Endothelial cell (in vitro differentiated cells): ENCODE results near the gene MYBPC3. TPM values are rescaled to one million over a fixed set of nuclear protein-coding genes. Genes with fewer than 3 reads are reported as not detected.

Experiments
- DNase-seq: peaks from one replicate; pipeline ENCODE4 v3.0.0; 2021; ENCODE audit warnings: low spot score
- H3K27ac Mint-ChIP-seq: one replicate; pipeline ENCODE4 v1.8.0; 2021; ENCODE audit warnings: mixed read lengths, inconsistent platforms; ENCODE audit not compliant: unreplicated experiment
- H3K27me3 Mint-ChIP-seq: one replicate; pipeline ENCODE4 v1.8.0; 2021; ENCODE audit warnings: mild to moderate bottlenecking, moderate library complexity, mixed read lengths, inconsistent platforms; ENCODE audit not compliant: unreplicated experiment
- H3K36me3 Mint-ChIP-seq: one replicate; pipeline ENCODE4 v1.8.0; 2021; ENCODE audit warnings: mild to moderate bottlenecking, low read depth, mixed read lengths, inconsistent platforms; ENCODE audit not compliant: unreplicated experiment
- H3K4me1 Mint-ChIP-seq: one replicate; pipeline ENCODE4 v1.8.0; 2021; ENCODE audit warnings: mild to moderate bottlenecking, mixed read lengths, inconsistent platforms; ENCODE audit not compliant: unreplicated experiment
- H3K4me3 Mint-ChIP-seq: one replicate; pipeline ENCODE4 v1.8.0; 2021; ENCODE audit warnings: mild to moderate bottlenecking, mixed read lengths, inconsistent platforms; ENCODE audit not compliant: unreplicated experiment
- H3K9me3 Mint-ChIP-seq: one replicate; pipeline ENCODE4 v1.8.0; 2021; ENCODE audit warnings: mixed read lengths, inconsistent platforms; ENCODE audit not compliant: unreplicated experiment
- CTCF ChIP-seq: fragments of 200-600 bp; sonication (generic); IDR thresholded peaks from one replicate; pipeline ENCODE4 v1.5.0; 2021; ENCODE audit warnings: antibody characterized with exemption; ENCODE audit not compliant: unreplicated experiment
- total RNA-seq: library from RNA; stranded (reverse); fragmentation: NEBNext Ultra II Directional; extraction: Animal tissue kit (Norgen Biotek cat#: 25700); gene quantifications from one replicate; pipeline ENCODE4 v1.2.1, GENCODE V29; 2021; ENCODE audit not compliant: unreplicated experiment

Gene MYBPC3
- total RNA-seq, 1 donor from 2014 or later, result not detected

- Mint-ChIP-seq H3K36me3 (peaks cover 5% of the 10 kb centered on the region), H3K27me3 (peaks cover 9% of the 10 kb centered on the region), H3K4me1 (peaks cover 8% of the 10 kb centered on the region), H3K4me3 (peak overlapping the region; percentile 79), H3K9me3 (no peaks in the 10 kb centered on the region), H3K27ac (no peak overlapping the region)
- peak; percentile 99 for DNase-seq
- TF ChIP-seq CTCF, result peak; percentile 69
Observed at GRCh38 chr11:47355283-47356128, 3.0 kb upstream of the MYBPC3 start.

GRCh38 chr11:47354913-47355282 is 2.4 kb upstream of the MYBPC3 start:
- no peak for DNase-seq
- Mint-ChIP-seq H3K27ac (peak overlapping the region; percentile 57), H3K27me3 (peaks cover 9% of the 10 kb centered on the region), H3K9me3 (no peaks in the 10 kb centered on the region), H3K4me3 (peak overlapping the region; percentile 82), H3K4me1 (peaks cover 8% of the 10 kb centered on the region), H3K36me3 (peaks cover 5% of the 10 kb centered on the region)
- no peak for TF ChIP-seq CTCF

DNA sequence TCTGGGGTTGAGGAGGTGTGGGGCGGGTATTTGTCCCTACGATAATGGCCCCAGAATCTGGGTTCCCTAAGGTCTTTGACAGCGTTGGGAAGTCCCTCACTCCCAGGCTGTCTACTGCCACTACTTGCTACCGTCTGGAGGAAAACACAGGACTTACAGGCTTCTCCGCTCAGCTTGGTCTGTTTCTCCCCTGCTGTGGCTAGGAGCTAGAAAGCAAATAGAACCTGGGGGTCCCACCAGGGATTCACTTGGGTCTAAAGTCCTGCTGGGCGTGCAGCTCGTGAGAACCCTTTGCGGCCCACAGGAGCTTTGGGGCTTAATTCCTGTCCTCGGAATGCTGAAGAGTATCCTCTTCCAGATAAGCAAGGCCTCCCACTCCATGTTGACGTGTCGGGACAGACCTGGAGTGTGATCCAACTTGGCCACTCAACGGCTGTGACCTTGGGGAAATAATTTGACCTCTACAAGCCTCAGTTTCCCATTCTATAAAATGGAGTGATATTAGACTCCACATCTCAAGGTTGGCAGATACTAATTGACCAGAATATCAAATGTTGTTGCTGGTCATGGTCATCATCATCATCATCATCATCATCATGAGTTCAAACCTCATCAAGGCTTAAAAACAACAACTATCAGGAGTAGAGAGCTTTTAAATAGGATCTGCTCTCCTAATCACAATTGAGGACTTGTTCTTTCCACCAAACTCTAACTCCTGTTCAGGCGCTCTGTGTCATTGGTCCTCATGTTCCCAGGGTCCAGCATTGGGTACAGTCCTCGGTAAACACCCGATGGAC is 1.7 kb upstream of the MYBPC3 start:
- peak overlapping the region; percentile 57 for H3K27ac Mint-ChIP-seq

DNA sequence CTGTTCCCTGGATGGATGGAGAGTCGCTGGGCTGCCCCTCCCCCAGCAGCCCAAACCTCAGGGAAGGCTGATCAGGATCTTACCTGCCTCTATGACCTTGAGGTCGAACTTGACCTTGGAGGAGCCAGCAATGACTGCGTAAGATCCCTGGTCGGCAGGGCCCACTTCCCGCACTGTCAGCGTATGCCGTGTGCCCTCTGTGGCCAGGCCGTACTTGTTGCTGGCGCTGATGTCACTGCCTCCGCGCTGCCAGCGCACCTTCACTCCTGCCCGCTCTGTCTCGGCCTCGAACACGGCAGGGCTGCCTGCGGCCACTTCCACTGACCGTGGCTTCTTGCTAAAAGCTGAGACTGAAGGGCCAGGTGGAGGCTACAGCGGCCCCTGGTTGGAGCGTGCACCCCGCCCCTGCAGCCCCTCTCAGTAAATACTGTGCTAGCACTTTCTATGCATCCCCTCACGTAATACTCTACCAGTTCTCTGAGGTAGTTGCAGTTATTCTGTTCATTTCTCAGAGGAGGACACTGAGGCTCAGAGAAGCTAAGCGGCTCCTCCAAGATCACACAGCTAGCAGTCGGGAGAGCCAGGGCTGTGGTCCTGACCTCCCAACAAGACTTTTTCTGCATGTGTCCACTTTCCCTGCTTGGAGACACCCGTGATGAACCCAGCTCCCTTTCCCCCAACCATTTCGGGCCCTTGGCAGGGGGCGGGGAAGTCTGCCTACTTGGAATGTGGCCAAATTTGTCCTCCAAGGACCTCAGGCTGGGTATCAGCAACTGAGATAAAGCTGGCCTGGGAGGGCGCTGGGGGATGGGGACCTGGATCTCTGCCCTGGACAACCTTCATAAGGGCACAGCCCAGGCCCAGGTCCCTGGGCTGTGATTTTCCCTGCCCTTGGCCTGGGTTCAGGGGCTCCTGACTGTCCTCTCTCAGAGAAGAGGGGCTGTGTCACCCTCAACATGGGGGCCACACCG is 1.1 kb downstream of the MYBPC3 start:
- H3K9me3 Mint-ChIP-seq, result no peaks in the 10 kb centered on the region
- TF ChIP-seq CTCF, result no peak
- H3K4me3 Mint-ChIP-seq, result no peak overlapping the region
- peaks cover 3% of the 10 kb centered on the region for H3K4me1 Mint-ChIP-seq
- H3K27me3 Mint-ChIP-seq, result peaks cover 8% of the 10 kb centered on the region
- peaks cover 5% of the 10 kb centered on the region for H3K36me3 Mint-ChIP-seq
- no peak for DNase-seq
- no peak overlapping the region for H3K27ac Mint-ChIP-seq

More for the DNA sequence above, 1.7 kb upstream of the MYBPC3 start:
- H3K9me3 Mint-ChIP-seq, result no peaks in the 10 kb centered on the region
- no peak for DNase-seq
- TF ChIP-seq CTCF, result no peak
- H3K27me3 Mint-ChIP-seq, result peaks cover 9% of the 10 kb centered on the region
- peak overlapping the region; percentile 82 for H3K4me3 Mint-ChIP-seq
- peaks cover 5% of the 10 kb centered on the region for H3K36me3 Mint-ChIP-seq
- peaks cover 3% of the 10 kb centered on the region for H3K4me1 Mint-ChIP-seq
